ENCODE measurements around the gene ECHS1. TPM values are rescaled to one million over a fixed set of nuclear protein-coding genes. Genes with fewer than 3 reads are reported as not detected.

The ECHS1 gene
- 6.2 and 13.6 TPM in 2 replicates for total RNA-seq (2011; cell fraction: chromatin; rRNA removed; ENCODE audit: low replicate concordance)
- total RNA-seq (2011; cell fraction: nucleolus; rRNA removed): 10.1 and 14.7 TPM in 2 replicates
- total RNA-seq (2011; cell fraction: nucleoplasm; rRNA removed): 9.6 and 10.3 TPM in 2 replicates
- total RNA-seq (2014; rRNA removed) (69.5 and 74.3 TPM in 2 replicates), total RNA-seq (2014; rRNA removed; fragmentation: Illumina TruSeq; extraction: Trizol) (43.1 and 46.5 TPM in 2 replicates), total RNA-seq (2015; rRNA removed; fragmentation: Illumina TruSeq; extraction: Trizol) (48.4 and 49.3 TPM in 2 replicates), total RNA-seq (2021) (85.3 and 89.5 TPM in 2 replicates), polyA plus RNA-seq (2011; rRNA removed) (16.6 and 23.5 TPM in 2 replicates), polyA plus RNA-seq (2014; fragmentation: Illumina TruSeq; extraction: Trizol) (67.1 and 68.1 TPM in 2 replicates), polyA plus RNA-seq (2014; fragmentation: Nextera tagmentation; extraction: Ambion mirVana) (100 to 1,000 TPM in 1 of 2 experiments, 10 to 100 TPM in 1; 98.8 to 100 TPM), polyA plus RNA-seq (2014; rRNA removed) (37.4 and 38.0 TPM in 2 replicates), polyA minus RNA-seq (2011; rRNA and poly(A)+ RNA removed) (12.8 and 14.4 TPM in 2 replicates), Bru-seq, nascent RNA (percentile 68 among the genes with signal in this experiment), BruChase-seq, experiment 1, labeled RNA remaining after a 2-hour chase (percentile 71 among the genes with signal in this experiment), BruChase-seq, experiment 2, labeled RNA remaining after a 6-hour chase (percentile 78 among the genes with signal in this experiment)
- polyA plus RNA-seq (2011; cell fraction: cytosol; rRNA removed): 23.9 and 38.6 TPM in 2 replicates
- 31.1 and 34.4 TPM in 2 replicates for polyA plus RNA-seq (2011; cell fraction: nucleus; rRNA removed)
- polyA plus RNA-seq (2012): 72.3 and 78.6 TPM in 2 replicates
- polyA minus RNA-seq (2011; cell fraction: cytosol; rRNA and poly(A)+ RNA removed): 29.2 and 40.4 TPM in 2 replicates
- polyA minus RNA-seq (2011; cell fraction: nucleus; rRNA and poly(A)+ RNA removed): 4.2 and 7.0 TPM in 2 replicates
- long read RNA-seq, experiment 1, transcript ECHS1-201 (8 exons, 1,617 nt): major isoform, 486 of 581 reads
- long read RNA-seq, experiment 1, partial matches to known transcripts: 52 of 581 reads
- long read RNA-seq, experiment 1, other reads (novel, unspliced or antisense): 43 of 581 reads
- long read RNA-seq, experiment 2, transcript ECHS1-201 (8 exons, 1,617 nt): major isoform, 169 of 215 reads
- long read RNA-seq, experiment 2, partial matches to known transcripts: 39 of 215 reads
- long read RNA-seq, experiment 2, other reads (novel, unspliced or antisense): 7 of 215 reads
- long read RNA-seq, experiment 3, transcript ECHS1-201 (8 exons, 1,617 nt): major isoform, 266 of 285 reads
- long read RNA-seq, experiment 3, partial matches to known transcripts: 12 of 285 reads
- long read RNA-seq, experiment 3, other reads (novel, unspliced or antisense): 7 of 285 reads

DNA sequence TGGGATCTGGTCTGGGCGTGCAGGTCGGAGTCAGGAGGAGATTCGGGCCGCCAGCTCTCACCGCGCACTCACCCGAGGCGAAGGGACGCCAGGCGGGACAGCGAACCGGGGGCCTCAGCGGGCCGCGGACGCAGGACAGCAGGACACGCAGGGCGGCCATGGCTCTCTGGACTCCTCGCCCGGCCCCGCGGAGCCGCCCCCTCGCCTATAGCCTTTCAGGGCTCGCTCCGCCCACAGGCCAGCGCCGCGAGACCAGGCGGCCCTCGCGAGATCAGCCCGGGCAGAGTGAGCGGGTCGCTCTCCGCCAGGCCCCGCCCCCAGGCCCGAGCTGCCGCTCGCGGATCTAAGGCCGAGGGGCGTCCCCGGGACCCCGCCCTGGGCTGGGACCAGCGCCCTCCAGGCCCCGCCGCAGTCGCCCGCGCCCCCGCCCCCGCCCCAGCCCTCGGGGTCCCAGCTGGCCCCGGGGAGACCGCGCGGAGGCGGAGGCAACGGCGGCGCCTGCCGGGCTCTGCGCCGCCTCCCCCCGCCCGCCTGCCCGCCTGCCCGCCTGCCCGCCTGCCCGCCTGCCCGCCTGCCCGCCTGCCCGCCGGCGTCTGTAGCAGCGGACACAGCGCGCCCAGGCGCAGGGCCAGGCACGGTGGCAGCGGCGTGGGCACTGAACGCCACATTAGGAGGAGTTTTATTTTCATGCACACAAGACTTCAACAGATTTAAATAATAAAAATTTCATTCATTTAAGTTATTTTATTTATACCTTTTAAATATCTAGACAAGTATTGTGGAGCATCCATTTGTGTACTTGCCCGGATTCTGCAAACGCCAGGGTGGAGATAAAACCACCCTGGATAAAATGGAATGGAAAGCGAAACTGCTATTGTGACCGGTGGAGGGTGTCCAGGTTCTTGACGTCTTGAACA is at the start of gene ECHS1:
TSS of gene ECHS1 (minus strand) at position 181 of the 917 bp plus-strand sequence. CDS start at position 160, 21 bp downstream.
- H3K27ac ChIP-seq (ENCODE audit: extremely low read depth, low read depth, low read length): peak within 1 kb of the TSS; percentile 61; the same call in 2 of the 3 replicates
- H3K9ac ChIP-seq (ENCODE audit: insufficient read depth in 1 of 2, low read depth in 2 of 2, low read length in 2 of 2): peak within 1 kb of the TSS; percentile 61 to 95
- peak; percentile 61 for FAIRE-seq
- H3K9me3 ChIP-seq (replicated peaks; ENCODE audit: control insufficient read depth, insufficient read depth, low read depth, low read length): no peaks in the 10 kb centered on the region
- peak within 1 kb of the TSS; percentile 72; the same call in 1 of the 2 replicates for H2AFZ ChIP-seq (ENCODE audit: low read depth, low read length)
- no peaks in the 10 kb centered on the region for H3K9me1 ChIP-seq (ENCODE audit: control insufficient read depth, insufficient read depth, low read length)
- BruUV-seq (replicated peaks): no TSS peak
- H3K4me1 ChIP-seq (replicated peaks in 1 of 2; ENCODE audit: control insufficient read depth in 2 of 2, insufficient read depth in 2 of 2, low read length in 2 of 2): peaks cover 7 to 27% of the 10 kb centered on the region in 2 experiments; a peak in 3 of 5 replicates
- H3K36me3 ChIP-seq (ENCODE audit: control insufficient read depth, insufficient read depth, low read length): peaks cover 27% of the 10 kb centered on the region; the same call in 2 of the 3 replicates
- H3K79me2 ChIP-seq (ENCODE audit: control insufficient read depth, insufficient read depth, low read length): peaks cover 9% of the 10 kb centered on the region
- in situ Hi-C loops (cut with MboI): no loop called here
- H3K27me3 ChIP-seq (ENCODE audit: control insufficient read depth in 2 of 2, insufficient read depth in 2 of 2, low read length in 2 of 2): no peaks in the 10 kb centered on the region
- POLR2A ChIA-PET: interaction anchor here (1.0 to 2.2 kb wide), 2 partner anchors 11 to 12 kb away, joined by 6 to 10 read pairs; no protein-coding TSS in a partner anchor
- CTCF ChIA-PET (ENCODE audit: low intra/inter-chr PET ratio): no interaction called here
- WGBS (ENCODE audit: insufficient coverage, low coverage, missing lambda C conversion rate): 9% methylated on average over 17 of the region's 89 CpGs
- intact Hi-C loops (cut with micrococcal nuclease): no loop called here
- peak; percentile 100 for ATAC-seq
- DNase-seq (ENCODE audit: extremely low read depth in 1 of 4, low spot score in 3 of 4): peak; percentile 92 to 96 (median 94)
- H3K4me2 ChIP-seq (ENCODE audit: insufficient read depth, low read length): peak within 1 kb of the TSS; percentile 78
- H3K4me3 ChIP-seq: peak within 1 kb of the TSS; percentile 57
- H4K20me1 ChIP-seq (replicated peaks; ENCODE audit: control insufficient read depth, insufficient read depth, low read length): no peaks in the 10 kb centered on the region
- TF ChIP-seq MEIS2 (IDR thresholded peaks at IDR 0.05; ENCODE audit: partially characterized antibody) (no peak), BCL6 (CRISPR knock-in tag; IDR thresholded peaks at IDR 0.05) (no peak), CBX2 (IDR thresholded peaks at IDR 0.05; ENCODE audit: insufficient read depth, low read length, poor library complexity, severe bottlenecking) (no peak), NONO (IDR thresholded peaks at IDR 0.05; ENCODE audit: low read depth in 2 of 2, low read length in 1 of 2) (peak in 1 of 2 experiments; percentile 72; a peak in 1 of 4 replicates)
- TF ChIP-seq, protein P1, sequence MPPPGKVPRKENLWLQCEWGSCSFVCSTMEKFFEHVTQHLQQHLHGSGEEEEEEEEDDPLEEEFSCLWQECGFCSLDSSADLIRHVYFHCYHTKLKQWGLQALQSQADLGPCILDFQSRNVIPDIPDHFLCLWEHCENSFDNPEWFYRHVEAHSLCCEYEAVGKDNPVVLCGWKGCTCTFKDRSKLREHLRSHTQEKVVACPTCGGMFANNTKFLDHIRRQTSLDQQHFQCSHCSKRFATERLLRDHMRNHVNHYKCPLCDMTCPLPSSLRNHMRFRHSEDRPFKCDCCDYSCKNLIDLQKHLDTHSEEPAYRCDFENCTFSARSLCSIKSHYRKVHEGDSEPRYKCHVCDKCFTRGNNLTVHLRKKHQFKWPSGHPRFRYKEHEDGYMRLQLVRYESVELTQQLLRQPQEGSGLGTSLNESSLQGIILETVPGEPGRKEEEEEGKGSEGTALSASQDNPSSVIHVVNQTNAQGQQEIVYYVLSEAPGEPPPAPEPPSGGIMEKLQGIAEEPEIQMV (tag; conservative IDR thresholded peaks at IDR 0.05; ENCODE audit: low read depth): no peak
- TF ChIP-seq, protein P2, sequence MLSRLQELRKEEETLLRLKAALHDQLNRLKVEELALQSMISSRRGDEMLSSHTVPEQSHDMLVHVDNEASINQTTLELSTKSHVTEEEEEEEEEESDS (CRISPR knock-in tag; IDR thresholded peaks at IDR 0.05): no peak
- TF ChIP-seq, protein P3, sequence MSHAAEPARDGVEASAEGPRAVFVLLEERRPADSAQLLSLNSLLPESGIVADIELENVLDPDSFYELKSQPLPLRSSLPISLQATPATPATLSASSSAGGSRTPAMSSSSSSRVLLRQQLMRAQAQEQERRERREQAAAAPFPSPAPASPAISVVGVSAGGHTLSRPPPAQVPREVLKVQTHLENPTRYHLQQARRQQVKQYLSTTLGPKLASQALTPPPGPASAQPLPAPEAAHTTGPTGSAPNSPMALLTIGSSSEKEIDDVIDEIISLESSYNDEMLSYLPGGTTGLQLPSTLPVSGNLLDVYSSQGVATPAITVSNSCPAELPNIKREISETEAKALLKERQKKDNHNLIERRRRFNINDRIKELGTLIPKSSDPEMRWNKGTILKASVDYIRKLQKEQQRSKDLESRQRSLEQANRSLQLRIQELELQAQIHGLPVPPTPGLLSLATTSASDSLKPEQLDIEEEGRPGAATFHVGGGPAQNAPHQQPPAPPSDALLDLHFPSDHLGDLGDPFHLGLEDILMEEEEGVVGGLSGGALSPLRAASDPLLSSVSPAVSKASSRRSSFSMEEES (CRISPR knock-in tag; IDR thresholded peaks at IDR 0.05): no peak
- TF ChIP-seq, protein P4, sequence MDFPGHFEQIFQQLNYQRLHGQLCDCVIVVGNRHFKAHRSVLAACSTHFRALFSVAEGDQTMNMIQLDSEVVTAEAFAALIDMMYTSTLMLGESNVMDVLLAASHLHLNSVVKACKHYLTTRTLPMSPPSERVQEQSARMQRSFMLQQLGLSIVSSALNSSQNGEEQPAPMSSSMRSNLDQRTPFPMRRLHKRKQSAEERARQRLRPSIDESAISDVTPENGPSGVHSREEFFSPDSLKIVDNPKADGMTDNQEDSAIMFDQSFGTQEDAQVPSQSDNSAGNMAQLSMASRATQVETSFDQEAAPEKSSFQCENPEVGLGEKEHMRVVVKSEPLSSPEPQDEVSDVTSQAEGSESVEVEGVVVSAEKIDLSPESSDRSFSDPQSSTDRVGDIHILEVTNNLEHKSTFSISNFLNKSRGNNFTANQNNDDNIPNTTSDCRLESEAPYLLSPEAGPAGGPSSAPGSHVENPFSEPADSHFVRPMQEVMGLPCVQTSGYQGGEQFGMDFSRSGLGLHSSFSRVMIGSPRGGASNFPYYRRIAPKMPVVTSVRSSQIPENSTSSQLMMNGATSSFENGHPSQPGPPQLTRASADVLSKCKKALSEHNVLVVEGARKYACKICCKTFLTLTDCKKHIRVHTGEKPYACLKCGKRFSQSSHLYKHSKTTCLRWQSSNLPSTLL (IDR thresholded peaks at IDR 0.05): no peak
